Testis (tissue), 3 donors: ENCODE measurements around the gene PRKG1. TPM values are rescaled to one million over a fixed set of nuclear protein-coding genes. Genes with fewer than 3 reads are reported as not detected.

Source experiments
- DNase-seq: peaks from one replicate; pipeline ENCODE4 v3.0.0-alpha.2; 2019
- H3K27ac ChIP-seq, 2 donors: fragments of 200-600 bp; sonication (generic); one replicate each; pipeline ENCODE4 v1.5.1; 2019
- H3K27me3 ChIP-seq: fragments of 200-600 bp; sonication (generic); one replicate; pipeline ENCODE4 v1.5.1; 2019
- H3K36me3 ChIP-seq: fragments of 200-600 bp; sonication (generic); one replicate; pipeline ENCODE4 v1.5.1; 2017; ENCODE audit warnings: low read depth; ENCODE audit errors: missing control alignments
- H3K4me1 ChIP-seq: fragments of 200-600 bp; sonication (generic); one replicate; pipeline ENCODE4 v1.5.1; 2019
- H3K4me3 ChIP-seq, 2 donors: fragments of 200-600 bp; sonication (generic); one replicate each; pipeline ENCODE4 v1.5.1; 2017 to 2019
- H3K9me3 ChIP-seq: fragments of 200-600 bp; sonication (generic); one replicate; pipeline ENCODE4 v1.5.1; 2017
- CTCF ChIP-seq, 3 experiments: fragments of 450-650 bp in 2 of 3; fragments of 200-600 bp in 1 of 3; sonication (generic) in 1 of 3; IDR thresholded peaks; one replicate each; pipeline ENCODE4 v1.5.1; 2016 to 2019; ENCODE audit warnings: antibody characterized with exemption in 3 of 3, mild to moderate bottlenecking in 2 of 3, moderate library complexity in 1 of 3
- POLR2A ChIP-seq: fragments of 450-650 bp; IDR thresholded peaks from one replicate; pipeline ENCODE4 v1.6.1; 2017; ENCODE audit warnings: antibody characterized with exemption, mild to moderate bottlenecking, moderate library complexity
- WGBS, 2 donors: methylation state at CpG; one replicate each; pipeline ENCODE4 v1.1.5; 2018; 5-methylcytosine and 5-hydroxymethylcytosine counted together
- intact Hi-C: fragments of 100-400 bp; cut with DNase I; formaldehyde crosslinking; loops from one replicate; pipeline ENCODE4 v1.15.1; 2023; ENCODE audit warnings: low total_unique reads
- polyA plus RNA-seq: library from polyadenylated mRNA; stranded (reverse); fragments of 350-450 nt; fragmentation: Illumina TruSeq; extraction: RNeasy Lipid Tissue Mini Kit (QIAGEN cat#74804); gene quantifications from one replicate; pipeline ENCODE4 v1.2.3, GENCODE V29; 2014; ENCODE audit warnings: low read depth, low replicate concordance; ENCODE audit not compliant: insufficient read depth
- total RNA-seq, 2 donors: library from RNA; depleted of rRNA; stranded (reverse); fragments of >200 nt; gene quantifications; one replicate each; pipeline ENCODE4 v1.2.3, GENCODE V29; 2016

PRKG1 gene
- total and polyA plus RNA-seq, 3 donors from 2014 or later = 6.3 to 15.3 (median 12.5) TPM

GRCh38 chr10:51047857-51048256 is 26.4 kb upstream of the PRKG1 start:
- H3K4me1 ChIP-seq = no peaks in the 10 kb centered on the region
- H3K27me3 ChIP-seq = no peaks in the 10 kb centered on the region
- WGBS, 2 donors = 73 to 79% methylated on average over 2 of the region's 2 CpGs
- intact Hi-C loops = no loop called here
- no peak overlapping the region for H3K27ac ChIP-seq
- H3K4me3 ChIP-seq = no peak overlapping the region
- no peak for DNase-seq
- no peak for TF ChIP-seq POLR2A
- TF ChIP-seq CTCF (IDR thresholded peaks at IDR 0.05) = peak in 1 of 3 experiments; percentile 14
- no peaks in the 10 kb centered on the region for H3K9me3 ChIP-seq
- H3K36me3 ChIP-seq = no peaks in the 10 kb centered on the region

GRCh38 chr10:51048792-51049191 is 25.5 kb upstream of the PRKG1 start:
- Histone ChIP-seq H3K9me3 (no peaks in the 10 kb centered on the region), H3K4me3 (no peak overlapping the region), H3K27me3 (no peaks in the 10 kb centered on the region), H3K27ac (no peak overlapping the region), H3K4me1 (no peaks in the 10 kb centered on the region), H3K36me3 (no peaks in the 10 kb centered on the region)
- intact Hi-C loops = no loop called here
- TF ChIP-seq POLR2A (no peak), CTCF (IDR thresholded peaks at IDR 0.05) (no peak)
- DNase-seq = no peak
- 82 to 87% methylated on average over 7 of the region's 7 CpGs for WGBS, 2 donors

- intact Hi-C loops = no loop called here
- Histone ChIP-seq H3K36me3 (no peaks in the 10 kb centered on the region), H3K27ac (no peak overlapping the region), H3K27me3 (no peaks in the 10 kb centered on the region), H3K4me3 (no peak overlapping the region), H3K9me3 (no peaks in the 10 kb centered on the region), H3K4me1 (no peaks in the 10 kb centered on the region)
- TF ChIP-seq POLR2A (no peak), CTCF (IDR thresholded peaks at IDR 0.05) (no peak)
- DNase-seq = no peak
Measured at GRCh38 chr10:51052163-51052562, 22.1 kb upstream of the PRKG1 start.

- DNase-seq = no peak
- TF ChIP-seq POLR2A (no peak), CTCF (IDR thresholded peaks at IDR 0.05) (no peak)
- H3K36me3 ChIP-seq = no peaks in the 10 kb centered on the region
- H3K27me3 ChIP-seq = no peaks in the 10 kb centered on the region
- no peak overlapping the region for H3K4me3 ChIP-seq
- H3K9me3 ChIP-seq = no peaks in the 10 kb centered on the region
- intact Hi-C loops = no loop called here
- H3K4me1 ChIP-seq = no peaks in the 10 kb centered on the region
- H3K27ac ChIP-seq = no peak overlapping the region
- 92 to 96% methylated on average over 4 of the region's 4 CpGs for WGBS, 2 donors
Measured at GRCh38 chr10:51057925-51058324, 16.4 kb upstream of the PRKG1 start.

GRCh38 chr10:51063166-51063565 is 11.1 kb upstream of the PRKG1 start:
- no peak overlapping the region for H3K4me3 ChIP-seq
- WGBS, 2 donors = 85 to 86% methylated on average over 4 of the region's 4 CpGs
- H3K27ac ChIP-seq = no peak overlapping the region
- no peak for DNase-seq
- intact Hi-C loops = no loop called here
- no peaks in the 10 kb centered on the region for H3K9me3 ChIP-seq
- no peaks in the 10 kb centered on the region for H3K4me1 ChIP-seq
- no peaks in the 10 kb centered on the region for H3K36me3 ChIP-seq
- no peaks in the 10 kb centered on the region for H3K27me3 ChIP-seq
- no peak for TF ChIP-seq CTCF (IDR thresholded peaks at IDR 0.05)
- no peak for TF ChIP-seq POLR2A
